ENCODE data around the gene TOPAZ1. TPM values are rescaled to one million over a fixed set of nuclear protein-coding genes. Genes with fewer than 3 reads are reported as not detected.

TOPAZ1 gene
- total and polyA plus RNA-seq, 7 donors, result not detected

- no peak for DNase-seq
- Histone ChIP-seq H3K4me1 (no peaks in the 10 kb centered on the region), H3K27me3 (no peaks in the 10 kb centered on the region), H3K4me3 (no peak overlapping the region), H3K9me3 (no peaks in the 10 kb centered on the region), H3K36me3 (no peaks in the 10 kb centered on the region), H3K27ac (no peak overlapping the region)
- intact Hi-C loops (cut with DNase I), result no loop called here
- no peak for TF ChIP-seq EP300 (IDR thresholded peaks at IDR 0.05)
- no peak for TF ChIP-seq POLR2A (IDR thresholded peaks at IDR 0.05)
- no peak for TF ChIP-seq CTCF (IDR thresholded peaks at IDR 0.05)
- no peak for TF ChIP-seq POLR2AphosphoS5 (IDR thresholded peaks at IDR 0.05)
- WGBS, 2 donors, result 88 to 92% methylated on average over 2 of the region's 2 CpGs
Measured at GRCh38 chr3:44292276-44292675, 50.6 kb downstream of the TOPAZ1 start.

GRCh38 chr3:44292947-44293346 lies 51.3 kb downstream of the TOPAZ1 start:
- intact Hi-C loops (cut with DNase I), result no loop called here
- H3K4me3 ChIP-seq, result no peak overlapping the region
- no peaks in the 10 kb centered on the region for H3K4me1 ChIP-seq
- TF ChIP-seq CTCF (IDR thresholded peaks at IDR 0.05) (no peak), POLR2AphosphoS5 (IDR thresholded peaks at IDR 0.05) (no peak), POLR2A (IDR thresholded peaks at IDR 0.05) (no peak), EP300 (IDR thresholded peaks at IDR 0.05) (no peak)
- H3K36me3 ChIP-seq, result no peaks in the 10 kb centered on the region
- no peaks in the 10 kb centered on the region for H3K9me3 ChIP-seq
- WGBS, 2 donors, result 35 to 82% methylated on average over 1 of the region's 1 CpG
- H3K27me3 ChIP-seq, result no peaks in the 10 kb centered on the region
- no peak for DNase-seq
- no peak overlapping the region for H3K27ac ChIP-seq

GRCh38 chr3:44297255-44297654 lies 55.6 kb downstream of the TOPAZ1 start:
- intact Hi-C loops (cut with DNase I), result no loop called here
- TF ChIP-seq CTCF (IDR thresholded peaks at IDR 0.05) (no peak), EP300 (IDR thresholded peaks at IDR 0.05) (no peak), POLR2A (IDR thresholded peaks at IDR 0.05) (no peak), POLR2AphosphoS5 (IDR thresholded peaks at IDR 0.05) (no peak)
- H3K27me3 ChIP-seq, result no peaks in the 10 kb centered on the region
- no peak overlapping the region for H3K27ac ChIP-seq
- no peaks in the 10 kb centered on the region for H3K9me3 ChIP-seq
- H3K36me3 ChIP-seq, result no peaks in the 10 kb centered on the region
- H3K4me1 ChIP-seq, result no peaks in the 10 kb centered on the region
- no peak overlapping the region for H3K4me3 ChIP-seq
- DNase-seq, result no peak

- Histone ChIP-seq H3K27me3 (no peaks in the 10 kb centered on the region), H3K36me3 (no peaks in the 10 kb centered on the region), H3K27ac (no peak overlapping the region), H3K9me3 (no peaks in the 10 kb centered on the region), H3K4me1 (no peaks in the 10 kb centered on the region), H3K4me3 (no peak overlapping the region)
- no peak for DNase-seq
- intact Hi-C loops (cut with DNase I), result no loop called here
- 73 to 79% methylated on average over 3 of the region's 3 CpGs for WGBS, 2 donors
- TF ChIP-seq POLR2A (IDR thresholded peaks at IDR 0.05) (no peak), POLR2AphosphoS5 (IDR thresholded peaks at IDR 0.05) (no peak), CTCF (IDR thresholded peaks at IDR 0.05) (no peak), EP300 (IDR thresholded peaks at IDR 0.05) (no peak)
Measured at GRCh38 chr3:44301746-44302145, 60.1 kb downstream of the TOPAZ1 start.

- no peak overlapping the region for H3K27ac ChIP-seq
- H3K4me1 ChIP-seq, result no peaks in the 10 kb centered on the region
- no peaks in the 10 kb centered on the region for H3K36me3 ChIP-seq
- TF ChIP-seq POLR2A (IDR thresholded peaks at IDR 0.05) (no peak), POLR2AphosphoS5 (IDR thresholded peaks at IDR 0.05) (no peak), CTCF (IDR thresholded peaks at IDR 0.05) (no peak), EP300 (IDR thresholded peaks at IDR 0.05) (no peak)
- no peak overlapping the region for H3K4me3 ChIP-seq
- no peak for DNase-seq
- intact Hi-C loops (cut with DNase I), result no loop called here
- no peaks in the 10 kb centered on the region for H3K9me3 ChIP-seq
- H3K27me3 ChIP-seq, result no peaks in the 10 kb centered on the region
Measured at GRCh38 chr3:44309500-44309899, 67.8 kb downstream of the TOPAZ1 start.
